Osteoblast (primary cell): ENCODE results near the gene IGF1R. TPM values are rescaled to one million over a fixed set of nuclear protein-coding genes. Genes with fewer than 3 reads are reported as not detected.

ENCODE experiments used
- DNase-seq: peaks from one replicate; pipeline ENCODE4 v3.0.0; 2011; ENCODE audit warnings: low spot score, mixed read lengths; ENCODE audit not compliant: insufficient read length; ENCODE audit errors: missing footprints
- H2AFZ ChIP-seq: 2 replicates; pipeline ENCODE4 v1.6.0; 2011; ENCODE audit warnings: mild to moderate bottlenecking, low read length
- H3K27ac ChIP-seq: 2 replicates; pipeline ENCODE4 v1.5.1; 2011; ENCODE audit warnings: mild to moderate bottlenecking, low read depth, low read length, moderate library complexity
- H3K27me3 ChIP-seq: 2 replicates; pipeline ENCODE4 v1.6.0; 2012; ENCODE audit warnings: mild to moderate bottlenecking, control low read depth, inconsistent platforms, low read length, moderate library complexity; ENCODE audit not compliant: insufficient read depth
- H3K36me3 ChIP-seq: 2 replicates; pipeline ENCODE4 v1.5.1; 2011; ENCODE audit warnings: mild to moderate bottlenecking, low read length, control low read depth, moderate library complexity; ENCODE audit not compliant: insufficient read depth
- H3K4me1 ChIP-seq: 2 replicates; pipeline ENCODE4 v1.5.1; 2011; ENCODE audit warnings: mild to moderate bottlenecking, low read length, control low read depth, moderate library complexity; ENCODE audit not compliant: insufficient read depth
- H3K4me2 ChIP-seq: 2 replicates; pipeline ENCODE4 v1.6.0; 2011; ENCODE audit warnings: mild to moderate bottlenecking, low read length; ENCODE audit not compliant: insufficient read depth
- H3K4me3 ChIP-seq: fragments of 200-600 bp; sonication (generic); 3 replicates; pipeline ENCODE4 v1.5.1; 2012; ENCODE audit warnings: mild to moderate bottlenecking, low read length, inconsistent platforms; ENCODE audit not compliant: insufficient read depth
- H3K79me2 ChIP-seq: 2 replicates; pipeline ENCODE4 v1.6.0; 2012; ENCODE audit warnings: mild to moderate bottlenecking, low read length, control low read depth, inconsistent platforms; ENCODE audit not compliant: insufficient read depth
- H3K9me3 ChIP-seq: 2 replicates; pipeline ENCODE4 v1.5.1; 2011; ENCODE audit warnings: low read depth, low read length, control low read depth
- H4K20me1 ChIP-seq: 2 replicates; pipeline ENCODE4 v1.6.0; 2012; ENCODE audit warnings: mild to moderate bottlenecking, low read length, control low read depth; ENCODE audit not compliant: insufficient read depth
- total RNA-seq: library from RNA; depleted of rRNA; stranded (reverse); fragments of >200 nt; gene quantifications from 2 replicates; pipeline ENCODE4 v1.2.3, GENCODE V29; 2012
- TF ChIP-seq, protein P1 (sequence below): IDR thresholded peaks from 2 replicates; pipeline ENCODE4 v1.5.1; 2011; ENCODE audit warnings: mild to moderate bottlenecking, low read depth, low read length, moderate library complexity; ENCODE audit errors: extremely low read depth

The IGF1R gene
- total RNA-seq, 1 donor, result 18.8 TPM

DNA sequence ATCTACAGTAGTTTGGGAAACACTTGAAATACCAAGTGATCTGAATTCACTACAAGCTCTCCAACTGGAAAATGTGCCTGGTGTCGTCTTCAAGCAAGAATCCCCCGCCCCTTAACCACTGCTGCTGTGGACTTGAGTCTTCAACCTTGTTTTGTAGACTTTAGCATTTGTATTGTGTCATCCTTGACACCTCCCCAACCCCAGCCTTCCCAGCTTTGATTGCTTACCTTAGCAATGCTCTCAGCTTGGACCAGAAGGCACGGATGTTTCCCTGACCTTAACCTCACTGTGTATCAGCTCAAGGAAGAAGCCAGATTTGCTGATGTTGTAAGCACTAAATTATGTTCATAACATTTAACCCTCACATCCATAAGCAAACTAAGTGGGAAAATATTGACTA, 146.4 kb downstream of the IGF1R start:
- no peak overlapping the region for H3K27ac ChIP-seq
- H3K4me1 ChIP-seq, result peaks cover 10% of the 10 kb centered on the region
- no peak overlapping the region for H3K4me3 ChIP-seq
- H3K9me3 ChIP-seq, result no peaks in the 10 kb centered on the region
- peaks cover 86% of the 10 kb centered on the region for H3K79me2 ChIP-seq
- no peak overlapping the region for H3K4me2 ChIP-seq
- peaks cover 47% of the 10 kb centered on the region for H4K20me1 ChIP-seq
- TF ChIP-seq, protein P1, sequence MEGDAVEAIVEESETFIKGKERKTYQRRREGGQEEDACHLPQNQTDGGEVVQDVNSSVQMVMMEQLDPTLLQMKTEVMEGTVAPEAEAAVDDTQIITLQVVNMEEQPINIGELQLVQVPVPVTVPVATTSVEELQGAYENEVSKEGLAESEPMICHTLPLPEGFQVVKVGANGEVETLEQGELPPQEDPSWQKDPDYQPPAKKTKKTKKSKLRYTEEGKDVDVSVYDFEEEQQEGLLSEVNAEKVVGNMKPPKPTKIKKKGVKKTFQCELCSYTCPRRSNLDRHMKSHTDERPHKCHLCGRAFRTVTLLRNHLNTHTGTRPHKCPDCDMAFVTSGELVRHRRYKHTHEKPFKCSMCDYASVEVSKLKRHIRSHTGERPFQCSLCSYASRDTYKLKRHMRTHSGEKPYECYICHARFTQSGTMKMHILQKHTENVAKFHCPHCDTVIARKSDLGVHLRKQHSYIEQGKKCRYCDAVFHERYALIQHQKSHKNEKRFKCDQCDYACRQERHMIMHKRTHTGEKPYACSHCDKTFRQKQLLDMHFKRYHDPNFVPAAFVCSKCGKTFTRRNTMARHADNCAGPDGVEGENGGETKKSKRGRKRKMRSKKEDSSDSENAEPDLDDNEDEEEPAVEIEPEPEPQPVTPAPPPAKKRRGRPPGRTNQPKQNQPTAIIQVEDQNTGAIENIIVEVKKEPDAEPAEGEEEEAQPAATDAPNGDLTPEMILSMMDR, result no peak
- H2AFZ ChIP-seq, result no peak overlapping the region
- no peaks in the 10 kb centered on the region for H3K36me3 ChIP-seq
- DNase-seq, result no peak
- H3K27me3 ChIP-seq, result no peaks in the 10 kb centered on the region

DNA sequence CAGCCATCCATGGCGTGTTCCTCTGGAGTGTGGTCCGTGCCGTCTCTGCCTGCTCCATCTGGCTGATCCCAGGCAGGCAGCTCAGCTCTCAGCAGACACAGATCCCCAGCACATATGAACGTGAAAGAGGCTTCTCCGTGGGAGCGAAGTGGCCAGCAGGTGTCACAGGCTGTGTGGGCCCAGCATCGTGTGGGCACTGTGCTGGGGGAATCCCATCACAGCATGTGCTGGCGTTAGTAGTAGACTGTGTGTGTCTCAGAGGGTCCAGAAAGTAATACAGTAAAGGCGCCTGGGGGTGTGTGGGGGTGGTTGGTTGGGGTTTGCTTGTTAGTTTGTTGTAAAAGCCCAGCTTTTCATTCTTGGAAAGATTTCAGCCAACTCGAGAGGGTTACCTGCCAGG, 147.6 kb downstream of the IGF1R start:
- TF ChIP-seq, protein P1, result no peak
- H4K20me1 ChIP-seq, result peaks cover 52% of the 10 kb centered on the region
- H3K36me3 ChIP-seq, result no peaks in the 10 kb centered on the region
- H3K4me2 ChIP-seq, result no peak overlapping the region
- no peaks in the 10 kb centered on the region for H3K27me3 ChIP-seq
- no peak overlapping the region for H3K4me3 ChIP-seq
- DNase-seq, result no peak
- peaks cover 75% of the 10 kb centered on the region for H3K79me2 ChIP-seq
- no peak overlapping the region for H3K27ac ChIP-seq
- H3K4me1 ChIP-seq, result peaks cover 22% of the 10 kb centered on the region
- no peak overlapping the region for H2AFZ ChIP-seq
- H3K9me3 ChIP-seq, result no peaks in the 10 kb centered on the region

DNA sequence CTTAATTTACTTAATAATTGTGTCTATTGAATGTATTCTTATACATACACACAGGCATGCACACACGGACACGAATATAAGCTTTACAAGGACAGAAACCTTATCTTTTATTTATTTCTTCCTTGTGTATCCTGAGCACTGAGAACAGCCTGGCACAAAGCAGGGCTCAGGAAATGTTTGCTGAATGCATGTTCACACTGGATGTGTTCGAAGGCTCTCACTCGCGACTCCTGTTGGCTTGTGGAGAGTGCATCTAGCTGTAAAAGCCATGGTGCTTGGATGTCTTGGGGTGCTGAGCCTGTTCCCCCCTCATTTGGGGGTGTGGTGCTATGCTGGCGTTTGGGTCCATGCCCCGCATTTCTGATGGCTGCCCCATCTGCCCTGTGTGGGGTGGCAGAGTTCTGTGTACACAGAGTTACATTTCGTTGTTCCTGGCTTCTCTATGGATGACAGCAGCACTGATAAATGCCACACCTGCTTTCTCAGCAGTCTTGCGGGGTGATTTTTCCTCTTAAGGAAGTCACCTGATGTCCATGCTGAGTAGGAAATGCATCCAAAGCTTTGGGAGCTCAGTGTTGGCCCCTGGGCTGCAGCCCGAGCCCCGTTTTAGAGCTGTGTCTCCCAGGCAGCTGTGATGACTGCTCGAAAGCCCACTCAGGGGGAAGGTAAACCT, 148.5 kb downstream of the IGF1R start:
- H3K27me3 ChIP-seq, result no peaks in the 10 kb centered on the region
- H3K79me2 ChIP-seq, result peaks cover 77% of the 10 kb centered on the region
- no peaks in the 10 kb centered on the region for H3K9me3 ChIP-seq
- H3K4me1 ChIP-seq, result peaks cover 27% of the 10 kb centered on the region
- H4K20me1 ChIP-seq, result peaks cover 57% of the 10 kb centered on the region
- H3K27ac ChIP-seq, result no peak overlapping the region
- TF ChIP-seq, protein P1, result no peak
- no peak overlapping the region for H3K4me3 ChIP-seq
- no peaks in the 10 kb centered on the region for H3K36me3 ChIP-seq
- no peak for DNase-seq
- H2AFZ ChIP-seq, result no peak overlapping the region
- no peak overlapping the region for H3K4me2 ChIP-seq

DNA sequence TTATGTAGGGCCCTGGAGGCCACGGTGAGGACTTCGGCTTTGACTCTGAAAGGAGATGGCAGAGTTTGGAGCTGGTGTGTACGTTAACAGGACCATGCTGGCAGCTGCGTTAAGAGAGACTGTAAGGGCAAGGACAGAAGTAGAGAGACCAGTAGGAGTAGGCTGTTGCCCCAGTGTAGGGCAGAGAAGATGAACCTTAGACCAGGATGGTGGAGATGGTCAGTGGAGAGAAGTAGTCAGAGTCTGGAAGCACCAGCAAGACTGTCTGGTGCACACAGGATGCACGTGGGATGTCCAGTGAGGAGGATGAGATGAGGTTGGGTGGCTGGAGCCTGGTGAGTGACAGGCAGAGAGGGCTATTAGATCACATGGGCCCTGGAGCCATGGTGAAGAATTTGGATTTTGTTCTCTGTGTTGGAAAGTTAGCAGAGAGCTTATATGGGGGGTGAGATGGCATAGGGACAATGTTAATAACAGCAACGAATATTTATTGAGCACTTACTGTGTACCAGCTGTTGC, 150.1 kb downstream of the IGF1R start:
- TF ChIP-seq, protein P1, result no peak
- H3K36me3 ChIP-seq, result no peaks in the 10 kb centered on the region
- H2AFZ ChIP-seq, result no peak overlapping the region
- no peak overlapping the region for H3K4me2 ChIP-seq
- no peak overlapping the region for H3K27ac ChIP-seq
- DNase-seq, result no peak
- H3K9me3 ChIP-seq, result no peaks in the 10 kb centered on the region
- H3K27me3 ChIP-seq, result no peaks in the 10 kb centered on the region
- H3K4me3 ChIP-seq, result no peak overlapping the region
- peaks cover 31% of the 10 kb centered on the region for H3K4me1 ChIP-seq
- H4K20me1 ChIP-seq, result peaks cover 68% of the 10 kb centered on the region
- peaks cover 78% of the 10 kb centered on the region for H3K79me2 ChIP-seq
